ENCODE data around the gene CTSD. TPM values are rescaled to one million over a fixed set of nuclear protein-coding genes. Genes with fewer than 3 reads are reported as not detected.

Gene CTSD
- total RNA-seq, 1 donor from 2014 or later, result 650 TPM

GRCh38 chr11:1782831-1783724 is 19.4 kb upstream of the CTSD start:
- no peak for DNase-seq (ENCODE audit: low read depth)

- DNase-seq (ENCODE audit: low read depth), result no peak
These were observed 18.4 kb upstream of the CTSD start for GRCh38 chr11:1782031-1782590.

DNA sequence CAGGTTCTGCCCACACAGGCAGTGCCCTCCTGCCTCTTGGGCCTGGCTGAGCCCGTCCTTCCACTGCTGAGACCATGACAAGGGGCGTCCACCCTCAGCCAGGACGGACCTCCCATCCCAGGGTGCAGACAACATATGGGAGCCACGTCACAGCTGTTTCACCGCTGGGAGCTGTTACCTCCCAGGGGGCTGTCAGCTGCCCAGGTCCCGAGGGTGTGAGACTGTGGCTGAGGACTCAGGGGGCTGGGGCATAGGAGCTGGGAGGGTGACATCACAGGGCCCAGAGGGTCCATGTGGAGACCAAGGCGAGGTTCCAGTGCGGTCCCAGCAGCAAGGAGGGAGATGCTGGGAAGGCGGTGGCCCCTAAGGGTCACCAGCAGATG is 17.9 kb upstream of the CTSD start:
- no peak for DNase-seq (ENCODE audit: low read depth)

GRCh38 chr11:1780700-1781592 is 17.2 kb upstream of the CTSD start:
- no peak for DNase-seq (ENCODE audit: low read depth)

GRCh38 chr11:1779806-1780699 is 16.3 kb upstream of the CTSD start:
- DNase-seq (ENCODE audit: low read depth), result no peak

GRCh38 chr11:1779034-1779805 is 15.5 kb upstream of the CTSD start:
- no peak for DNase-seq (ENCODE audit: low read depth)

- DNase-seq (ENCODE audit: low read depth), result no peak
These were observed 14.6 kb upstream of the CTSD start for GRCh38 chr11:1778141-1778911.

- DNase-seq (ENCODE audit: low read depth), result no peak
These were observed 14.0 kb upstream of the CTSD start for GRCh38 chr11:1777737-1778136.

DNA sequence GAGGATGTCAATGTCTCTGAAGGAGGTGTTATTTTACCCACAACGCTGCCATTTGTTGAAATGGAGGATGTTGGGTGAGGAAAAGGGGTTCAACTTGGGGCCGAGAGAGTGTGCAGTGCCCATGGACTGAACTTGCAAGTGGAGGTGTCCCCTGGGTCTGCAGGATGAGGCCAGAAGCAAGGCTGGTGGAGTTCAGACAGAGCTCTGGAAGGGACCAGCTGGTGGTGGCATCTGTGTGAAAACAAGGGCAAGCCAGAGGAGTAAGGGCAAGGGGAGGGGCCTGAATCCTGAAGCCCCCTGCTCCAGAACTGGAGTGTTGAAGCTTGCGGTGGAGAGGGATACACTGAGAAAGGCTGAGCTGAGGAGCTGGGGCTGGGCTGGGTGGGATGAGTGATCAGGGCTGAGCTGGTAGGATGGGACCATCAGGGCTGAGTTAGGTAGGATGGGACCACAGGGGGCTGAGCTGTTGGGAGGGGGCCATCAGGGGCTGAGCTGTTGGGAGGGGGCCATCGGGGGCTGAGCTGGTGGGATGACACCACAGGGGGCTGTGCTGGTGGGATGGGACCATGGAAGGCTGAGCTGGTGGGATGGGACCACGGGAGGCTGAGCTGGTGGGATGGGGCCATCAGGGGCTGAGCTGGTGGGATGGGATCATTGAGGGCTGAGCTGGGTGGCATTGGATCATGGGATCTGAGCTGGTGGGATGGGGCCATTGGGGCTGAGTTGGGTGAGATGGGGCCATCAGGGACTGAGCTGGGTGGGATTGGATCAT is 13.4 kb upstream of the CTSD start:
- DNase-seq (ENCODE audit: low read depth), result no peak

- no peak for DNase-seq (ENCODE audit: low read depth)
These were observed 12.7 kb upstream of the CTSD start for GRCh38 chr11:1776331-1776851.

- DNase-seq (ENCODE audit: low read depth), result no peak
These were observed 11.2 kb upstream of the CTSD start for GRCh38 chr11:1774886-1775285.

GRCh38 chr11:1773994-1774550 is 10.3 kb upstream of the CTSD start:
- DNase-seq (ENCODE audit: low read depth), result no peak

DNA sequence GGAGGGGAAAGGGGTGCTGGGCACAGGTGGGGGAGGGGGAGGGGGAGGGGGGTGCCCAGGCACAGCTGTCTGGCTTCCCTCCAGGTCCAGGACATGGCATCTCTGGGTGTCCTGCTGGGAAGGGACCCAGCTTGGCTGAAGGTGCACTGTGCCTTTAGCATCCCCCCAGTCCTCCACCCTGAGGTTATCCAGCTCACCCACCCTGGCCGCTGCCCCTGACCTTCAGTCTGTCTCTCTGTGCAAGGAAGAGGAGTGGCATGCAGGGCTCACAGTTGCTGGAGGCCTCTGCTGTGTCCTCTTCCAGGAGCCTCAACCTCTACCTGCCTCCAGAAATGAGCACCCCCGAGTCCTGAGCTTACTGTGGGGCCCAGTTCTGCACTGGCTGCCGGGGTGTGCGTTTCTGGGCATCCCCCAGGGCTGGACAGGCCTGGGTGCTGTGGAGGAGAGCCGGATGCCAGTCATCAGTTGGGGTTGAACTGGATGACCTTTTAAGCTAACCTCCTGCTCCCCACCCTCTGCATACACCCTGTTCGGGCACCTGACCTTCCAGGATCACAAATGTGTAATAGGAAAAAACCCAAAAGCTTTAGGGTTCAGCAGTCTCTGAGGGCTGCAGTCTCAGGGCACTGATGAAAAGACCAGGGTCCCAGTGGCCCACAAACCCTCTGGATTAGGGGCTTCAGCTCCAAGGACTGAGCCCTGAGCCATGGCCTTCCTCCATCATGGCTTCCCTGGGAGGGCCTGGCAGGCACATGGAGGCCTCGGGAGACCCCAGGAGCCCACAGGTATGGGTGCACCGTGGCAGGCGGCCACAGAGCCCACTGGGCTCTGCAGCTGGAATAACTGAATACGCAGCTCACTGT is 9.6 kb upstream of the CTSD start:
- DNase-seq (ENCODE audit: low read depth), result no peak

GRCh38 chr11:1772270-1773130 is 8.8 kb upstream of the CTSD start:
- DNase-seq (ENCODE audit: low read depth), result peak; percentile 85

GRCh38 chr11:1771700-1772099 is 8.0 kb upstream of the CTSD start:
- DNase-seq (ENCODE audit: low read depth), result no peak

- DNase-seq (ENCODE audit: low read depth), result no peak
These were observed 7.5 kb upstream of the CTSD start for GRCh38 chr11:1771273-1771672.
